IPS-11a (cell line): ENCODE results near the gene SLC1A4.
A peak's percentile ranks its signal among the peaks of the same experiment; 100 is the strongest.
"Not testable (repeated sequence)": the region's sequence is repeated elsewhere in the genome, so short reads cannot be mapped to it uniquely, and the experiment has no call there.

ENCODE experiments used
- H3K4me3 ChIP-seq: one replicate; pipeline ENCODE4 v1.5.1; 2013; ENCODE audit warnings: low read depth, low read length, control low read depth

Gene SLC1A4

DNA sequence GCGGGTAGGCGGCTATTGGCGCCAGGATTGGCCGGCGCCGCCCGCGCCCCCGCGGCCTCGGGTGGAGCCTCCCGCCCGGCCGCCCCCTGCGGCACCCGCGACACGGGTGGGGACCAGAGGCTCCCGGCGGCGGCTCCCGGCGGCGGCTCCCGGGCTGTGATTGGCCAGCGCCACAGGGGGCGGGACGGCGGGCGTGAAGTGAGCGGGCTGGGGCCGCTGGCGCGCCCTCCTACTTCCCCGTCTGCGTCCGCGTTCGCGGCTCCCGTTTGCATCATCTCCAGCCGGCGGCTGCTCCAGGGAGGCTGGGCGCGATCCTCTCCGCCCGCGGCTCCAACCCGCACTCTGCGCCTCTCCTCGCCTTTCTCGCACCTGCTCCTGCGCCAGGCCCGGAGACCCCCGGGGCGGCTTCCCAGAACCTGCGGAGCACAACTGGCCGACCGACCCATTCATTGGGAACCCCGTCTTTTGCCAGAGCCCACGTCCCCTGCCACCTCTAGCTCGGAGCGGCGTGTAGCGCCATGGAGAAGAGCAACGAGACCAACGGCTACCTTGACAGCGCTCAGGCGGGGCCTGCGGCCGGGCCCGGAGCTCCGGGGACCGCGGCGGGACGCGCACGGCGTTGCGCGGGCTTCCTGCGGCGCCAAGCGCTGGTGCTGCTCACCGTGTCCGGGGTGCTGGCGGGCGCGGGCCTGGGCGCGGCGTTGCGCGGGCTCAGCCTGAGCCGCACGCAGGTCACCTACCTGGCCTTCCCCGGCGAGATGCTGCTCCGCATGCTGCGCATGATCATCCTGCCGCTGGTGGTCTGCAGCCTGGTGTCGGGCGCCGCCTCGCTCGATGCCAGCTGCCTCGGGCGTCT lies at the start of gene SLC1A4:
SLC1A4 (plus strand) TSS at position 274 of the 856 bp plus-strand sequence; CDS start at position 519, 245 bp downstream.
- peak within 1 kb of the TSS; percentile 67 for H3K4me3 ChIP-seq

DNA sequence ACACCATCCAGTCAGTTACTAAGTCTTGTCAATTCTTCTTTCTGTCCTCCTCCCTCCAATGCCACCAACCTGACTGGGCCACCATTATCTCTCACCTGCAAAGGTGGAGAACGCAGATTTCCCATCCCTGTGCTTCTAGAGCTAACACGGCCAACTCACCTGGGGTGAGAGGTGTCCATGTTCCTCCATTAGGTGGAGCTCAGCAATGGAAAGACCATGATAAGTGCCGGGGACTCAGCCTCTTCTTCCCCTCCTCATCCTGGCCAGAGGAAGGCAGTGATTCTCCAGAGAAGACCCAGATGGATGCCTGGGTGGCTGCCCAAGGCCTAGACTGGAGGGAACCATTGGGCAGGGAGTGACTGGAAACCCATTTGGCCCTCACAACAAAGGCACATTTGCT lies 48.1 kb upstream of the SLC1A4 start:
- no peak overlapping the region for H3K4me3 ChIP-seq

DNA sequence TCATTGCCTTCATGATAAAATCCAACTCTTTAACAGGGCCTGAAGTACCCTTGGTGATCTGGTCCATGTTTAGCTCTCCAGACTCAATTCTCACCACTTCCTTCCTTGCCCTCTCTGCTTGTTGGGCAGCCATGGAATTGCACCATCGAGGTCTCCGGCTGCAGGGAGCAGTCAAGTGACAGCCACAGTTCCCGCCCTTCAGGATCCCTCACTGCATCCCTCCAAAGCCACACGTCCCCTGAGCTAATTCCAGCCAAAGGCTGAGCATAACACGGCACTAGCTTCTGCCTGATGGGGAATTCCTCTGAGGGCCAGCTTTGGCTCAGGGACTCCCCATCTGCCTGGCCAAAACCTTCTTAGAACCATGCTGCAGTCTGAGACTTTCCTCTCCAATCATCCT lies 47.4 kb upstream of the SLC1A4 start:
- H3K4me3 ChIP-seq = no peak overlapping the region

DNA sequence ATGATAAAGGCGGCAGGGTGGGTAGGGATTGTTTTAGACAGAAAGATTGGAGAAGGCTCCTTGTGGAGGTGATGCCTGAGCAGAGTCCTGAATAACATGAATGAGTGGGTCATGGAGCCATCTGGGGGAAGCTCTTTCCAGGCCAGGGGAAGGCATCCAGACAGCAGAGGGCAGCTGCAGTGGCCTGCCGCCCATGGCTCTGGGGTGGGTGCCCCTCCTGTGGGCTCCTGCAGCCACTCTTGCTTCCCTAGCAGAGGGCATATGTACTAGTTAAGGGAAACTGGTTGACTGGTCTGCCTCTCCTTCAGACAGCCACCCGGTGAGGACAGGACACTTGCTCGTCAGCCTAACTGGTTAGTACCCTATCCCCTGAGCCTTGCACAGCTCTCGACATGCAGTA lies 46.5 kb upstream of the SLC1A4 start:
- H3K4me3 ChIP-seq = no peak overlapping the region

DNA sequence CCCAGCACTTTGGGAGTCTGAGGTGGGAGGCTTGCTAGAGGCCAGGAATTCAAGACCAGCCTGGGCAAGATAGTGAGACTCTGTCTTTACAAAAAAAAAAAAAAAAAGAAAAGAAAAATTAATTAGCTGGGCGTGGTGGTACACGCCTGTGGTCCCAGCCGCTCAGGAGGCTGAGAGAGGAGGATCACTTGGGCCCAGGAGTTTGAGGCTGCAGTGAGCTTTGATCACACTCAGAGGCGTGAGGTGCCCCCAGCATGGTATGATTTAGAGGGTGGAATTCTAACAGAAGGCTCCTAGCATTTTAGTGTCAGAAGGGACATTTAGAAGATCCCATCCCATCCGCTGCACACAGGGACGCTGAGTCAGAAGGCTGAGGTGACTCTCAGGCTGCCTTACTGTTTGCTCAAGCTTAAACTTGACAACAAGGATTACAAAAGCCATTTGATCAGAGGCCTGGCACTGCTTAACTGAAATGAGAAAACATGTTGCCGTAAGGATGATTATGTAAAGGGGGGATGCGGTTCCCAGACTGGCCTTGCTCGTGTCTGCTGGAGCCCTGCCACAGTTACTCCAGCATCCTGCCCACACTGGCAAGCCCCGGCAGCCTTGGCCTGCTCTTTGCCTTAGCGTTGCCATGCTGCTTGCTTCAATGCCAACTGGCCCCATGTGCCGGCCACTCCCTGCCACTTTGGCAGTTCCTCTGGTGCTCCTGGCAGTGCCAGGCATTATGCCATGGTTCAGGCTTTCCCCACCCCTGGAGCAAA lies 45.6 kb upstream of the SLC1A4 start:
- H3K4me3 ChIP-seq = no peak overlapping the region

DNA sequence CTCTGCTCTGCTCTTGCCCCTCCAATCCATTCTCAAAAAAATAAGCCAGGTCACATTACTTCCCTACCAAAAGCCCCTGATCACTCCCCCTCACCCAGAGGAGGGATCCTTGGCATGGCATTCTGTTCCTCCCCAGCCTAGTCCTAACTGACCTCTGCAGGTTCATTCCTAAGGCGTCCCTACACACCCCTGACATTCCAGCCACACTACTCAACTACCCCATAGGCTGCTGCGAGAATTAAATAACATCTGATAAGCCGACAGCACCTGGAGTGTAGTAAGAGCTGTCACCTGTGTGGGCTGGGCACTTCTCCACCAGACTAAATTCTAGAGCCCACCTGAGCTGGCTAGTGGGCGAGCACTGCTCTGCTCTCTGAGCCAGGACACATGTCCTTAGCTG lies 44.7 kb upstream of the SLC1A4 start:
- no peak overlapping the region for H3K4me3 ChIP-seq

DNA sequence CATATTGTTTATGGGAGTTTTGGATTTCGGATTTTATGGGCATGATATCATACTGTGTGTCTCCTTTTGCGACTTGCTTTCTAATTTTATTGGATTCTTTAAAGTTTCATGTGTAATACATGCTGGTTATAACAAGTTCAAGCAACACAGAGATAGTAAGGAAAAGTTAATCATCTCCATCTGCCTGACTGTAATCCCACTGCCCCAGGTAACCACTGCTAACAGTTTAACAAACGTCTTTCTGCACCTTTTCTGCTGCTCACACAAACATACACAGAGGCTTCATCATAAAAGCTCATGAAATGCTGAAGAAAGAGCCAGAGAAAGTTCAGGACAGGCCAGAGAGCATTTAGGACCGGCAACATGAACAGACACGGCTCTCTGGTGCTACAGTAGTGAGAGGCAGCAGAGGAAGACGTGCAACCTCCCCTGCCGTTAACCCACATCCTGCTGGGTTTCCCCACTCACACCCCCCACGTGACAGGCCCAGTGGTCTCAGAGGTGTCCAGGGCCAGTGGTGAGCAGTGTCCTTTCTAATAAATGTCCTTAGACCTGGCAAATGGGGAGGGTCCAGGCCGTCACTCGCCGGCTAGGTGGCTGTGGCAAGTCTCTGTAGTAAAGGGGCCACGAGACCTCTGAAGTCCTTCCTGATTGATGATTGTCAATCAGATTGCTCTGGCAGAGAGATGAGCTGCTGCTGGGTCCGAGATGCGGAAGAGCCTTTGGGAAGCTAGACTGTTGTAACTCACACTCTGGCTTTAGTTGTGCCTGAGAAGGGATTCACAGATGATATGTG lies 43.0 kb upstream of the SLC1A4 start:
- no peak overlapping the region for H3K4me3 ChIP-seq

DNA sequence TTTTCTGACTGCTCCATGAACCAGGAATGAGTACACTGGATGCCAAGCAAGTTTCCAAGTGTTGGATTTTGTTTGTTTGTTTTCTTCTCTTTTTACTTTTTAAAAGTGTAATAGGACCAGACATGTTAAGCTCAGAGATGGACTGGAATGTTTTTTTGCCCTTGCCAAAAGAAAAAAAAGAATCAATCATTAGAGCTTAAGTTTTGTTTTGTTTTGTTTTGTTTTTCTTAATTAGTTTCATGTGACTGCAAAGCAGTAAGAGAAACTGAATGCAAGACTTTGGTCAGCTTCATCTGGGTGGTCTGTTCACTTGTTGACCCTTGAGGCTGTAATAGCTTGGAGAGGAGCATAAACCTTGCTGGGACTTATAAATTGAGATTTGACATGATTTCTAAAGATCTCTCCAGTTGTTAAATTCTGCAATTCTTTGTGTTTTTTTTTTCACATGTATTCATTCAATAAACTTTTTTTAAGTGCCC lies 42.4 kb upstream of the SLC1A4 start:
- no peak overlapping the region for H3K4me3 ChIP-seq

DNA sequence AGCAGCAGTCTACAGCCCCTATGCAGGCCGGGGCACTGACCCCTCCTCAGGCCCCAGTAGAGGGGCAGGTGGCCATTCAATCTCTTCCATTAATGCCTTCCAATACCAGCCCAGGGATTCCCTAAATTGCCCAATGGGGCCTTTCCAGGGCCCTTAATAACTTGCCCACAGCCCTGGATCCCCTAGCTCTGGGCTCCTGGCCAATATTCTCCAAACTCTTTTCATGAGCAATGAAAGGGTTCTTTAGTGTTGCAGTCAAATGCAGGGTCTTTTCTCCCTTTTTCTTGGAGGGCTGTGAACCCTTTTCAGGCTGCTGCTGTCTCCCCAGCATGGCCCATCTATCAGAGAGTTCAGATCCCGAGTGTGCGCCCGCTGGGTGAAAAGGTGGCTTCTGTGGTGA lies 41.3 kb upstream of the SLC1A4 start:
- H3K4me3 ChIP-seq = no peak overlapping the region

DNA sequence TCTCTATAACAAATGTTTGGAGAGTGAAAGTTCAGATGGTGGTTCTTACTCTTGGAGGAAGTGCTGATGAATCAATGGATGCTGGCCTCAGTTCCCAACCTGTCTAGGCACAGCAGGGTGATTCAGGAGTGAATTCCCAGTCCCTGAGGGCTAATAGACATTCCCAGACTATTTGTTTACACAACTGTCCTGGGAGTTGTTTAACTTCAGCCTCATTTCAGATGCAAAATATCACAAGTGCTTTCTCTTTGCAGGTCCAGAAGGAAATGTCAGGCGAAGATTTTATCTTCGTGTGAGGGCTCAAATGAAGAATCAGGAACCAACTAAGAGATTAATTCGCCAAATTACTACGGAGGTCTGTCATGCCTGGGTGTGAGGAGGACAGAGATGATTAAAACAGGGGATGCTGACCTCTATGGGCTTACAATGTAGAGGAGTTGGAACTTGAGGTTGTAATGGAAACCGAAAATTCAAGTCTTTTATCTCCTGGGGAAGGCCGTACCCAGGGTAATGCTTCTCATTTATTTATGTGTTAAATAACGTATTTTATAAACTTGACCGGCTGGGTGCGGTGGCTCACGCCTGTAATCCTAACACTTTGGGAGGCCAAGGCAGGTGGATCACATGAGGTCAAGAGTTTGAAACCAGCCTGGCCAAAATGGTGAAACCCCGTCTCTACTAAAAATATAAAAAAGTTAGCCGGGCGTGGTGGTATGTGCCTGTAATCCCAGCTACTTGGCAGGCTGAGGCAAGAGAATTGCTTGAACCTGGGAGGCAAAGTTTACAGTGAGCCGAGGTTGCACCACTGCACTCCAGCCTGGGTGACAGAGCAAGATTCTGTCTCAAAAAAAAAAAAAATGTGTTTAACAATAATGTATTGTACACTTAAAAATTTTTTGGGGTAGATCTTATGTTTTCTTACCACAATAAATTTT lies 38.7 kb upstream of the SLC1A4 start:
- H3K4me3 ChIP-seq = no peak overlapping the region

DNA sequence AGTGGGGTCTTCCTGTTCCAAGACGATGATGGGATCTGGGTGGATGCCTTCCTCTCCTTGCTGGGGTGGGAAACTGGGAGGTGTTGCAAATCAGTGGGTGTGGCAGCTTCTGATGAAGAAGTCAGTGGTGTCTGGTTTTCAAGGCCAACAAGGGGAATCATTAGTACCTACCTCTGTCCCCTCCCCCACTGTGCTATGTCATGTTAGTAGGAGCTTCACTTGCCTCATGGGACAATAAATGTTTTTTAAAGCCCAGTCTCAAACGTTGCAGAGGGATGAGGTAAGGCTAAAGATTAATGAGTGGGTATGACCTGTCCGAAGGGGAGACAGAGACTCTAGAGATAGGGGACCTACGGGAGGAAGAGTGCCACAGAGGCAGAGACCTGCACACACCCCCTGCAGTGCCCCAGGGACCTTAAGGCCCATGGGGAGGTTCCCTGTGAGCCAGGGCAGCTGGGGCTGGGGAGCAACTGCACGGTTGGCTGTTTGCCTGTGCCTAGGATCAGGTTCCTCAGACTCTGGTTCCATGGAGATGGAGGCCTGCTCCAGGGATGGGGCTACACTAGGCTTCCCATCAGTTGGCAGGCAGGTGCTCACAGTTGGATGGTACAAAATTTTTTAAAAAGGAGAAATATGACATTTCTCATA lies 37.8 kb upstream of the SLC1A4 start:
- no peak overlapping the region for H3K4me3 ChIP-seq

DNA sequence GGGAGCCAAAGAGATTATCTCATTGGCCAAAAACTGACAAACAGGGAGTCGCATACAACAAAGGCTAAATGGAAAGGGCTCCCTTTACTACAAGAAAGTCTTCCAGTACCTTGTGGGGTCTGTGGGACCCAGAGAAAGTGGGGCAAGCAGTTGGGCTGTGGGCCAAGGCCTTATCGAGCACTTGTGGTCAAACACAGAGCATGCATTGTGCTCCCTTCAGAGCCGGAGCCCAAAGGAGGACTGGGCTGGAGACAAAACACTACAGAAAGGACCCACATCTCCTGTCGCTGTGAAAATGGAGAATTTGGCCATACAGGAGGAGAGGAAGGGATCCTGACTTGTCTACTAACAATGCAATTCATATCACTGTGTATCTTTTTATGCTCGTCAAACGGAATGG lies 37.1 kb upstream of the SLC1A4 start:
- H3K4me3 ChIP-seq = no peak overlapping the region

DNA sequence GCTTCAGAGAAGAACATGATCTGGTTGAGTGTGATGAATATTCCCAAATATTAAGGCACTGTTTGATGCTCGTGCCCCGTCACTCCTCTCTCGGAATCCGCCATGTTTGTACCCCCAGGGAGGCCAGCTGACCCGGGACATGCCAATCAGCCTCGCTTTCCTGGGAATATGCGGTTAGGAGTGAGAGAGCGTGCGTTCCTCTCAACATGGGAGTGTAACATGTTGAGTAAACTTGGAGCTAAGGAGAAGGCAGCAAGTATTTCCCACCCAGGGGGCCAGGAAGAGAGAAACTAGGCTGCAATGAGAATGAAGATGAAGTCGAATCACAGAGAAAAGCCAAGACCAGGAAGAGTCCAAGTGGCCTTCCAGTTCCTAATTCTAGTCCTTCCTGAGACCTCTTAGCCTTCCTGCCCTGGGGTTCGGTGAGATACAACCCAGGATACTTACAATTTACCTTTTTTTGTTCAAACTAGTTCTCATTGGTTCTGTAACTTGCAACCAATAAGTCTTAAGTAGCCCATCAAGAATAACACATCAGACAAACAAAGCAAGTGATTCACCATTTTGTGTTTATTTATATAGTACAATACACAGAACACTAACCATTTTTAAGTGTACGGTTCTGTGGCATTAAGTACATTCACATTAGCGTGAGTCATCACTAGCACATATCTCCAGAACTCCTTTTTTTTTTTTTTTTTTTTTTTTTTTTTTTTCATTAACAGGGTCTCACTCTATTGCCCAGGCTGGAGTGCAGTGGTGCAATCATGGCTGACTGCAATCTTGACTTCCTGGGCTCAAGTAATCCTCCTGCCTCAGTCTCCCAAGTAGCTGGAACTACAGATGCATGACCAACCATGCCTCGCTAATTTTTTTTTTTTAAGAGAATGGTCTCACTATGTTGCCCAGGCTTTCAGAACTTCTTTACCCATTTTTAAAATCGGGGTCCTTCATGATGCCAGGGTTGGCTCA lies 36.4 kb upstream of the SLC1A4 start:
- H3K4me3 ChIP-seq = no peak overlapping the region

DNA sequence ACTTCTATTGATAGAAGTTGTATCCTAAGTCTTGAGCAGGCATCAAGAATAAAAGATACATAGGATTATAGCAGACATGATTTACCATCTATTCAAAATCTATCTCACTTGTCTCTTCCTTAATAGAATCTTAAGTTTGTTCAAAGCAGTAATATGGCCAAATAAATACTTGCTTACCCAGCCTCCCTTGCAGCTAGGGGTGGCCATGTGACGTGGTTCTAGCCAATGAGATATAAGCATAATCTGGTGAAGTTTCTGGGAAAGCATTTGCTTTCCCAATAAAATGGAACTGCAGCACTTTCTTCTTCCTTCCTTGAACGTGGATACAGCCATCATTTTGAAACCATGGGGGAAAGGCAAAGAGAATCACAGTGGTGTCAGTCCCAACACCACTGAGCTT lies 33.7 kb upstream of the SLC1A4 start:
- no peak overlapping the region for H3K4me3 ChIP-seq

DNA sequence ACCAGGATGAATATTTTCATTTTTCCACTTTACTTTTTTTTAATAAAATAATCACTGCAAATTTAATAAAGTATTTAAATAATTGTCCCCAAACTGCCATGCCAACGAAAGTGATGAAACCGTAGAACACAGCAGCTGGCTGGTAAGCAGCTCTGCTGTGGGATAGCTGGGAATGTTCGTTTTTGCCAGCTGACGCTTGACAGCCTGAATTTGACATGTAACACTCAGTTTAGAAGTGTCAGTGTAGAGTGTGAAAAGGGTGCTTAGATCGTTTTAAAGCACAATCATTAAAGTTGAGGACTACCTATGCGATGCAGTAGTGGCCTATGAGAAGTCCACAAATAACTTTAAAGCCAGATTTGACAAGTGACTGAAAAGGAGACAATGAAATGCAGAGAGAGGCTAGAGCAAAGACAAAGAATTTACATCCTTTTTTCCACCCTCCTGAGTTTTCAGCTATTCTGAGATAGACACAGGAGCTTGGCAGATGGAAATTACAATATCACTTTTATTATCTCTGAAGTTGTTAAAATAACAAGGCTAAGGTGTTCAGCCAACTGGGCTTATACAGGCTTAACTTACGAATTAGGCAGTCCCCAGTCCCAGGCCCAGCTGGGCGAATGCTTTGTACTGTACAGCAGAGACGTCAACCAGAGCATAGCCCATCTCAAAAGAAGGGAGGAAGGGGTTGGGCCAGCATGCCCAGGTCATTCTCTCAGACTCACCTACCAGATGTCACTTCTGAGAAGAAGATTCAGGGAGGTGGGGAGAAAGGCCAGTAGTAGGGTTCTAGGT lies 31.9 kb upstream of the SLC1A4 start:
- H3K4me3 ChIP-seq = no peak overlapping the region

DNA sequence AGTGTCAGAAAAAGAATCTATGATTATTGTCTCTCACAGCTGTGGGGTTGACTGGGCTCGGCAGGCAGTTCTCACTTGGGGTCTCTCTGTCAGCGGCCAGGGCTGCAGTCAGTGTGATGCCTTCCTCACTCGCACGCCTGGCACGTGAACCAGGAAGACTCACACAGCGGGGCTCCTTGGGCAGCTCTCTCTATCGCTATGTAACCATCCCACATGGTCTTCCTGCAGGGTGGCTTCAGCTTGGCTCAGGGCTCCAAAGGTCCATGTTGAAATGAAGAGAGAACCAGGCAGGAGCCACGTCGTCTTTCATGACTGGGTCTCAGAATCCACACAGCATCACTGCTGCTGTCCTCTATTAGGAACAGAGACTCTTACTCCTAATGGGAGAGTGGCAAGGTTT lies 30.6 kb upstream of the SLC1A4 start:
- H3K4me3 ChIP-seq = no peak overlapping the region

DNA sequence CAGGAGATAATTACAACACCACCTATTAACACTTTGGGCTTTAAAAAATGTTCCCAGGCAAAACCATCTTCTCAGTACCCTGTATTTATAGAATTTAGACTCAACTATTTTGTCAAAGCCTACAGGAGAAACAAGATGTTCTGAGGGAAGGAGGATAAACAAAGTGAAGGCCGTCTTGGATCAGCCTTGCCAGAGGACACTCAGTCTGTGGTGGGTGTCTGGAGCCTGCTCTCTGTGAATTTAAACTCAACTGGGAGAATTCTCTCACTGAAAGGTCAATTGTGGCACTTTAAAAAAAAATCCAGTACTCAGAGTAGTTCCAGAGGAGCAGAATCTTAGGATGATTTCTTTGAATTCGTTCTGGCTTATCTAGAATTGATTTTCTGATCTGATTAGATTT lies 28.4 kb upstream of the SLC1A4 start:
- no peak overlapping the region for H3K4me3 ChIP-seq

DNA sequence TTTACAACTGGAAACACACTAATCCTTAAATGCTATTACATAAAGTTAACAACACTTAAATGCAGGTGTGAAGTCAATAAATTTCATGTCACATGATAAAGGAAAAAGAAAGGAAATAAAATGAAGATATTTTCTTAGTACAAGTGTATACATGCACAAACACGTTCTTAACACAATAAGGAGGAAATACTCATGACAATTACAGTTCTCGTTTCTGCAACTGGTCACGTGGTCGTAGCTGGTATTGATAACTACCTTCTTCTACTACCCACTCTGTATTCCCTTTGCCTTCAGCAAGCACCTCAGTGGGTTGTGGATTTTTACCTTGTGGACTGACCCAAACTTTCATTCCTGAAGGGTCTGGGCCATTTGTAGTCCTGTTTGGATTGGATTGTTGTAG lies 26.1 kb upstream of the SLC1A4 start:
- not testable (repeated sequence) for H3K4me3 ChIP-seq
